ENCODE measurements around the gene OGFOD3.
"Not testable (repeated sequence)": the region's sequence is repeated elsewhere in the genome, so short reads cannot be mapped to it uniquely, and the experiment has no call there.

Gene OGFOD3, protein sequence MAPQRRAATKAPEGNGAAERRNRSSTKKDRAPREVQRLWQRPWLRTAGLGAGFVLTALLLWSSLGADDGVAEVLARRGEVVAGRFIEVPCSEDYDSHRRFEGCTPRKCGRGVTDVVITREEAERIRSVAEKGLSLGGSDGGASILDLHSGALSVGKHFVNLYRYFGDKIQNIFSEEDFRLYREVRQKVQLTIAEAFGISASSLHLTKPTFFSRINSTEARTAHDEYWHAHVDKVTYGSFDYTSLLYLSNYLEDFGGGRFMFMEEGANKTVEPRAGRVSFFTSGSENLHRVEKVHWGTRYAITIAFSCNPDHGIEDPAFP

DNA sequence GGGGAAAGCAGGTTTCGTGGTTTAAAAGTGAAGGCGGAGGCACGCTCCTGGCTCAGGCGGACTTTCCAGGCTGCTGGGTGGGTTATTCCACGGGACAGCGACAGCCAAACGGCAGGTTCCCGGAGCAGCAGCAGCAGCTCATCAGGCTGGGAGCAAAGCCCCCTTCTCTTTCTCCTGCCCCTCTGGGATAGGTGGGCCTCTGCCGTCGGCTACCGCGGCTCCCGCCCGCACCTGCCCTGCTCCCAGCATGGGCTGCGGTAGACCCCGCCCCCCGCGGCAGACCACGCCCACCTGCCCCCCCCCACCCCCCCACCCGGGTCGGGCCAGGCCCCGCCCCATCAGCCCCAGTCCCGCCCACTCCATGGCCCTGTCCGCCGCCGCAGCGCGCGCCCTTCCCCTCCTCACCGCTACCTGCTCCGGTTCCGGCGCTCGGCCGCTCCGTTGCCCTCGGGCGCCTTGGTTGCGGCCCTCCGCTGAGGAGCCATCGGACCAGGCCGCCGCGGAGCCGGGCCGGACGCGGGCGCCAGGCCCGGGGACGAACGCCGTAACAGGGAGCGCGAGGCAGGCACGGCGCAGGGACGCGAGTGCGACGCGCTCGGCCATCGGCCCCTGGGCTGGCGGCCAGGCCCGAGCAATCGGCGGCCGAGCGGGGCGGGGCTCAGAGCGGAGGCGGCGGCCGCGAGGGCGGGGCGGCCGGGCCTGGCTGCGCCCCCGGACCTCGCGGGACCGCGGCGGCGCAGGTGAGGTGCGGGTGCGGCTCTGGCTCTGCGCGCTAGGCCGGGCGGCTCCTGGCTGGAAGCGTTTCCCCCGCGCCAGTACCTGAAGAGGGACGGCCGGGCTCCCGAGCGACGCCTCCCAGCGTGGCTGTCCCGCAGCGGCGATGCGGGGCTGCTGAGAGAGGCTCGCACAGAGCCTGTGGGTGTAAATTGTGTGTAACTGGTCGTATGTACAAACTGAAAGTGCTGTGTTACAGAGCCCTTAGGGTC, at the start of gene OGFOD3, which contains the start of gene HEXD:
OGFOD3 (minus strand) TSS at position 586 of the 986 bp plus-strand sequence; CDS start at position 485, 101 bp downstream.
HEXD (plus strand) TSS at position 347 of the 986 bp plus-strand sequence. CDS start 1,453 bp downstream, outside the sequence.
- DNase-seq = peak; percentile 81 to 88

DNA sequence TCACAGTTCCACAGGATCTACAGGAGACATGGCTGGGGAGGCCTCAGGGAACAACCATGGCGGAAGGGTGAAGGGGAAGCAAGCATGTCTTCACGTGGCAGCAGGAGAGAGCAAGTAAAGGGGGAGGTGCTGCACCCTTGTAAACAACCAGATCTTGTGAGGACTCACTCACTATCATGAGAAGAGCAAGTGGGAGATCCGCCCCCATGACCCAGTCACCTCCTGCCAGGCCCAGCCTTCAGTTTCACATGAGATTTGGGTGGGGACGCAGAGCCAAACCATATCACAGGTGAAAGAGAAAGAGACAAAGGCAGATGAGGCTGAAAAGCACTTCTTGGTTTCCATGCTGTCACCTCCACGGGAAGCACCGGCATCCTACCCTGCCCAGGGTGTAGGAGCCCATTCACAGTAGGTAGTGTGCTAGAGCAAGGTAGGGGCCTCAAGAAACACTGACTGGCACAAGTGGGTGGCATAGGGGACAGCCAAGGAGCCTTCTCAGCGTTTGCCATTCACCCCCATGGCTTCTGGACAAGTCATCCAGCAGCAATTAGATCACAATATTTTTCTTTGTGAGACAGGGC, 46.7 kb upstream of the OGFOD3 start:
- no peak for DNase-seq

DNA sequence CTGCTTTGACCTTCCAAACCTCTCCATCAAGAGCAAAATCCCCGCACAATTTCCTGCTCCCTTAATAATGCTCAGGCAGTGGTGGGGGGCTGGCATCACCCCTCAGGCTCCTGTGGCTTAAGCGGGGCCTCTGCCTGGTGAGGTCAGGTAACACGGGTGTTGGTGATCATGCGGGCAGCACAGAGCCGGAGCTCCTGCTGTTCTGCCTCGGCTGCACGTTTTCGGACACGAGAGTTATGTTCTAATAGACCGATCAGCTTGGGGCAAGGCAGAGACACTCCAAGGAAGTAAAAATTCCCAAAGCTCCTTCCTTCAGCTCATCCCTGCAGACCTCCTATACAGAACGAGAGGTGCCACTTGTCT, 46.2 kb upstream of the OGFOD3 start:
- no peak for DNase-seq

DNA sequence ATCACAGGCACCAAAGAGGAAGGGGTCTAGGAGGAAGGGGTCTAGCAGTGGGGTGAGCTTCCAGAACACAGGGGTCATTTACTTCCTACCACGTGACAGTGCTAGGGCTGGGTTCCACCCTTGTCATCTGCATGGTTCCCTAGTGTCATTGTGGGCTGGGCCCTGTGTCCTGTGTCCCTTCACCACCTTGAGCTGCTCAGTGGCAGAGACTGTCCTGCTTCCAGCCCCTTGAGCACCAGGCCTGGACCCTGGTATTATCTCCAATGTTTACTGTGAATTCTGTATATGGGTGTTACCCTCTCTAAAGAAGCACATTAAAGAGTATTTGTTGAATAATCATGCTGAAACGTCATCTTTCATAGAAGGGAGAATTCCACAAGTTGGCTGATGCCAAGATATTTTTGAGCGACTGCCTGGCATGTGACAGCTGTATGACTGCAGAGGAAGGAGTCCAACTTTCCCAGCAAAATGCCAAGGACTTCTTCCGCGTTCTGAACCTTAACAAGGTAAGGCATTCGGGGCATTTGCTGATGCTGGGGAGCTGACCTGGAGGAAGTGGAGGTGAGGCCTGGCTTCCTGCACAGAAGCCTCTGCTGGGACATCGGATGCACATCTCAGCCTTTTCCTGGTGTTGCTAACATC, 45.7 kb upstream of the OGFOD3 start:
- no peak for DNase-seq

DNA sequence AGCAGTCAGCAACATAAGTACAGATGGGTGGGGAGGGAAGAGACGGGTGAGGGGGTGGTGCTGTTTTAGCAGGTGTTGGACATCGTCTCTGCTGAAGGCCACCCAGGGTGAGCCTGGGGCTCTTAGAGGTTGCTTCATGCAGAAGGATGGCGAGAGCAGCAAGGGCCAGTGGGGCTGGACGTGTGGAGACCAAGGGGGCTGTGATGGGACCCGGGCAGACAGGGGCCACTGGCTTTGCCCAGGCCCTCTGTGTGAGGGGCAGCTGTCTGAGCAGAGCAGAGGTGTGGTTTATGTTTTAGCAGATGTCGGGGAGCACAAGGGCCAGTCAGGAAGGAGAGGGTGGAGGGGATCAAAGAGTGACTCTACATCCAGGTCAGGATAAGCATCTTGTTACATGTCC, 45.0 kb upstream of the OGFOD3 start:
- DNase-seq = no peak

DNA sequence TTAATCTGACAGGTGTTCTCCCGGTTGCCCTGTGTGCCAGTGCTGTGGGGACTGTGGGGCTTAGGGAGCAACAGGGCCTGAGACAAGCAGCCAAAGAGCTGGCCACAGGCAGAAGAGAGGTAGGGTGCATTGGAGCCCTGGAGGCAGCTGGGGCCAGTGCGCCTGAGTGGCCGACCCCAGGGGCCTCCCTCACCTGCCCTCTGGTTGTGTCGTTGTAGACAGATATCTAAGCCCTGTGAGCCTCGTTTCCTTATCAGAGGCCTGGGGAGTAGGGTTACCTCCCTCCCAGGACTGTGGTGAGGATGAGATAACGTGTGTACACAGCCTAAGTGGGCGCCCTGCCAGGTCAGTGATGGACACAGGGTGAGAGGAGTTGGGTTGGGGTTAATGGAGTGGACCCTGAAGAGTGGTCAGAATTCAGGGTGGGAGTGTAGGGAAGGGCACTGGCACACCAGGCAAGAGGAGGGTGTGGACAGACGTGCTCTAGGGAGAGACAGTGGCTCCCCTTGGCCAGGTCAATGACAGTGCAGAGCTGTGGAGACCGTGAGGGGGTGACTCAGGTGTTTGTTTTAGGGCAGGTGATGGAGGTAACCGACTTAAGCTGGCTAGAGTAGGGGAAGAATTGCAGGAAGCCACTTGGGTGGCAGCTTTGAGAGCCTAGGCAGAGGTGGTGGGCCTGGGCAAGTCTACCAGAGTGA, 43.6 kb upstream of the OGFOD3 start:
- no peak for DNase-seq

DNA sequence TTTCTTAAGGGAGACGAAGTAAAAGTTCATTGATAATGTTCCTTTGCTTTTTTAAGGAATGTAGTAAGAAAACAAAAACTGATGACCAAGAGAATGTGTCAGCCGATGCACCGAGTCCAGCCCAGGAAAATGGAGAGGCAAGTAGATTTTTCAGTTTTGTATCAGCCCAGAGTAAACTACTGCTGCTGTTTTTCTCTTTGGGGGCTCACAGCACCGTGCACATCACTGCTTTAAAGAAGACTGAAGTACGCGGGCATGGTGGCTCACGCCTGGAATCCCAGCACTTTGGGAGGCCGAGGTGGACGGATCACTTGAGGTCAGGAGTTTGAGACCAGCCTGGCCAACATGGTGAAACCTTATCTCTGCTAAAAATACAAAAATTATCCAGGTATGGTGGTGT, 41.5 kb upstream of the OGFOD3 start:
- not testable (repeated sequence) for DNase-seq

DNA sequence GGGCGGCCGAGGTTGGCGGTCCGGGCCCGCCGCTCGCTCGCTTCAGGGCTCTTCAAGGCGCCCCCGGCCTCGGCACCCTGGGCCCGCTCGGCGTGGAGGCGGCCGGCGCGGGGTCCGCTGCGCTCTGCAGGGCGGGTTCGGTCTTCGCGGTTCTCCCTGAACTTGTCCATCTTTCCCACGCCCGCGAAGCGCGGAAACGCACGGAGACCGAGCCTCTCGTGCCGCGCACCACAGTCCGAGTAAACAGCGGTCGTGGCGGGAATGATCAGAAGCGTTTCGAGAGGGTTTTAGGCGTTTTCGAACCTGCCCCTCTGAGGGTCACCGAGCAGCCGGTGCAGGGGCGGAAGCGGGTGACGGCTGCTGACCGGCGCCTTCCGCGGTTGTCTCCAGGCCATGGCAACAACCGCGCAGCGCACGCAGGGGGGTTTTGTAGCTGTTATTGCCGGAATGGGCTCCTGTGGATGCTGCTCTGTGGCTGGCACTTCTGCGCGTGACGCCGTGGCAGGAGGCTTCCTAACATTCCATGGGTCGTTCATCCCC, 40.6 kb upstream of the OGFOD3 start:
- no peak for DNase-seq

DNA sequence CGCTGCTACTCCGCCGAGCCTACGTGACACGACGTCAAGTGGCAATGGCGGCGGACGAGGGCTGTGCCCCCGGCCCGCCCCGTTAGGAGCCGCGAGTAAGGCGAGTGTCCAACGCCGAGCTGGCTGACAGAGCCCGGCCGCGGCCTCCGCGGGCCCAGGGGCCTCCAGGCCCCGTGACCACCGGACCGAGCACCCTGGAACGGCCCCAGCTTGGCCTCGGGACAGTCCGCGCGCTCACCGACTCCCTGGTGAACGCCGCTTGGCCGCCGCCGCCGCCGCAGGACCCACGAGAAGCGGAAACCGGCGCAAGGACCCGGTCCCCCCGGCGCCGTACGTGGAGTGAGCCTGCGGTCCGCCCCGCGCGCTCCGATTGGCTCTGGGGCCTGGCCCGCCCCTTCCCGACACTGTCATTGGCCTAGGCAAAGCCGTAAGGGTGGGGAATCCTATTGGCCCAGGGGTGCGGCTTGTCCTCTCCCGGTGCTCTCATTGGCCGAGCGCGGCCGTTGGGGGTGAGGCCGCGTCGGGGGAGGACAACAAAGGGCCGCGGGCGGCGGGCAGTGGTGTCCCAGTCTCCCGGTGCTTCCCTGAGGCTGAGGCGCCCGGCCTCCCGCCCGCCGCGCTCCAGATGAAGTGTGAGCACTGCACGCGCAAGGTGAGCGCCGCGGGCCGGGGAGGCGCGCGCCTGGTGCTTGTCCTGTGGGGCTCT, 39.9 kb upstream of the OGFOD3 start, which contains the start of gene NARF:
NARF (plus strand) TSS at position 563 of the 706 bp plus-strand sequence; CDS start at position 626, 63 bp downstream.
- peak; percentile 96 for DNase-seq

DNA sequence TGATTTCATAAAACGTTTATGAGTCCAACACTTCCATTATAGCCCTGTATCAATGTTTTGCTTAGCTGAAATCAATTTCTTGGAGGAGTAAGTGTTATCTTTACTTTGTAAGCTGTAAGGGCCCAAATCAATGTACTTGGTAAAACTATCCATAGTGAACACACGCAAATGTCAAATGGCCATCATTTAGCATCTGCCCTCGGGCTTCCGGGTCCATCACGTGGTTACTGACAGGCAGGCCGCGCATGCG, 39.5 kb upstream of the OGFOD3 start:
- no peak for DNase-seq

DNA sequence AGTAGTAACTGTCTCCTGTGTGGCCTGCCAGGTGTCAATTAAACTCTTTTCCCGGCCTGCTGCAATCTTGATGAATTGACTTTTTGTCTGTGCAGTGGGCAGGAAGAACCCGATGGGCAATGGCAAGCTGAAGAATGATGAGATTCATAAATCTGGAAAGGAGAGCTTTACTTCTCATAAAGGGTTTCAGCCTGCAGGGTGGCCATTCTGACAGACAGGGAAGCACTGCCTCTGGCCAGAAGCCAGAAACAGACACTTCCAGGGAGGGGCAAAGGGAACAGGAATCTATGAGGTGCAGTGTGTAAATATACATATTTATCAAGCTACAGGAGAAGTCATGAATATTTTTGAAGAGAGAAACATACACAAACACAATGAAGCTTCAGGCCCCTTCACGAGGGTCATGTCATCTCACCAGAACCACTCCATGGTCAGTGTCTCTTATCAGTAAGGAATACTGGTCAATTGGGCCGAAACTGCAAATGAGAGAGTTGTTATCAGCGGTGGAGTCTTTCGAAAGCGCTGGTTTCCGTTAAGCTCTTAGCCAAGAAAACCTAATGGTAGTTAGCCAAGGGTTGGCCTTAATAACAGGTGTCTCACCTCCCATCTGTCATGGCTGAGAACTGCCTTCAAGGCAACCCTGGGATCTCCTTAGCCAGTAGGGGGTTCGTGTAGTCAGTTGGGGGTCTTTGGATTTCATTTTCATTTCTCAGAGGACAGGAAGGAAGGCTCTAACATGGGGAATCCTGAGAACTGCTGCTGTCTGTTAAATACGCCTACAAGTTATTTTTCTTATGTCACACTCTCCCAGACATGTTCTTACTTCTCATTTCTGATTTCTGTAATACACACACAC, 38.9 kb upstream of the OGFOD3 start:
- DNase-seq = no peak

DNA sequence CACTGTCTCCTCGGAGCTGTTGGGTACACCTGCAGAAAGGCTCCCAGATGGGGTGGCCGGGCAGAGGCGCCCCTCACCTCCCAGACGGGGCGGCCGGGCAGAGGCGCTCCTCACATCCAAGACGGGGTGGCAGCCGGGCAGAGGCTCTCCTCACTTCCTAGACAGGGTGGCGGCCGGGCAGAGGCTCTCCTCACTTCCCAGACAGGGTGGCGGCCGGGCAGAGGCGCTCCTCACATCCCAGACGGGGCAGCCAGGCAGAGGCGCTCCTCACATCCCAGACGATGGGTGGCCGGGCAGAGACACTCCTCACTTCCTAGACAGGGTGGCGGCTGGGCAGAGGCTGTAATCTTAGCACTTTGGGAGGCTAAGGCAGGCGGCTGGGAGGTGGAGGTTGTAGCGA, 35.3 kb upstream of the OGFOD3 start:
- DNase-seq = not testable (repeated sequence)

DNA sequence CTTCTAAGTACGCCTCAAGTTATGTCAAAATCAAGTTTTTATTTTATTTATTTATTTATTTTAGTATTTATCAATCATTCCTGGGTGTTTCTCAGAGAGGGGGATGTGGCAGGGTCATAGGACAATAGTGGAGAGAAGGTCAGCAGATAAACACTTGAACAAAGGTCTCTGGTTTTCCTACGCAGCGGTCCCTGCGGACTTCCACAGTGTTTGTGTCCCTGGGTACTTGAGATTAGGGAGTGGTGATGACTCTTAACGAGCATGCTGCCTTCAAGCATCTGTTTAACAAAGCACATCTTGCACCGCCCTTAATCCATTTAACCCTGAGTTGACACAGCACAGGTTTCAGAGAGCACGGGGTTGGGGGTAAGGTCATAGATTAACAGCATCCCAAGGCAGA, 34.8 kb upstream of the OGFOD3 start:
- not testable (repeated sequence) for DNase-seq

DNA sequence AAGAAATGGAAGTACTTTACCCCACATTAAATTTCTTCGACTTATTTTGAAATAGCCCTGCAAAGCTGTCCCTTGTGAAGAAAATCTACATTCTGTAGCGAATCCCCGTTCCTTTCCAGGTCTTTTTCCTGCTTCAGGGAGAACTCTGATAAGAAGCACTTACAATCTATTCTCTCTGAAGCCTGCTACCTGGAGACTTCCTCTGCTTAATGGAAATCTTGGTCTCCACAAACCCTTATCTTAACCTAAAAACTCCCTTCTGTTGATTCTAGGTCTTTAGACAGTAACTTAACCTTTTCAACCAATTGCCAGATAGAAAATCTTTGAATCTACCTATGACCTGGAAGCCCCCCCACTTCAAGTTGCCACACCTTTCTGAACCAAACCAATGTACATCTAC, 33.8 kb upstream of the OGFOD3 start:
- no peak for DNase-seq

DNA sequence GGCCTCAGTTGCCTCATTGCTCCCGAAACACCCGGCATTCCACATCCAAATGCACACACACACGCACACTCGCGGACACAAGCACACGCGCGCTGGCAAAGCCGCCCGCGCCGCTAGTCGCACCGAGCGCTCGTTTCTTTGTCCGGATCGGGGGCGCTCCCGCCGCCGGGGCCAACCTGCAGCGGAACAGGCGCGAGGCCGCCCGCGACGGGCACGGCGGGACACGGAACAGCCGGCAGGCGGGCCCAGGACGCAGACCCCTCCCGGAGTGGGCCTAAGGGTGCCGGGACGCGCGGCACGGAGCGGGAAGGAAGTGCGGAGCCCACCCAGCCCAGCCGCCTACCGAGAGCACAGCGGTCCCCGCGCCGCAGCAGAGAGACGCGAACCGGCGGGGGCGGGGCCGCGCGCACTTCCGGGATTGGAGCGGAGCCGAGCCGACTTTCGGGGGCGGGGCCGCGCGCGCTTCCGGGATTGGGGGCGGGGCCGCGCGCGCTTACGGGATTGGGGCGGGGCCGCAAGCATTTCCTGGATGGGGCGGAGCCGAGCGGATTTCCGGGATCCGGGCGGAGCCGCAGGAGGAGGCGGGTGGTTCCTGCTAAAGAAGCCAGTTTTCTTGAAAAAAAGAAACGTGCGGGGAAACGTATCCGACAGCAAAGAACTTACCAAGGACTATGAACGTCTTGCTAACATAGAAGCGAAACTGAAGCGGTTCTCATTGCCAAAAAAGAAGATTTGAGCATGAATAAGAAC, 32.1 kb upstream of the OGFOD3 start, which contains the start of gene CYBC1:
CYBC1 (minus strand) TSS at position 396 of the 750 bp plus-strand sequence. CDS start 1,498 bp downstream, outside the sequence.
- peak; percentile 95 to 96 for DNase-seq

DNA sequence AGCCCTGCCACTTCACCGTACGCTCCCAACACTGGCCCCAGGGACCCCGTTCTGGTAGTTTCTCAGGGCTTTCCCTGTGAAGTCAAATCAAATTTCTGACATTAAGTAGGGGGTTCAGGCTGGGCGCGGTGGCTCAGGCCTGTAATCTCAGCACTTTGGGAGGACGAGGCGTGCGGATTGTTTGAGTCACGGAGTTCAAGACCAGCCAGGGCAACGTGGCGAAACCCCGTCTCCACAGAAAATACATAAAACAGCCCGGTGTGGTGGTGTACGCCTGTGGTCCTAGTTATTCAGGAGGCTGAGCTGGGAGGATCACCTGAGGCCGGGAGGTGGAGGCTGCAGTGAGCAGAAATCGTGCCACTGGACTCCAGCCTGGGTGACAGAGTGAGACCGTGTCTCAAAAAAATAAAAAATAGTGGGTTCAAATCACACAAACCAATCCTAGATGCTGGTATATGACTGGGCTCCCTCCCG, 31.5 kb upstream of the OGFOD3 start:
- peak; percentile 52 to 58 for DNase-seq

DNA sequence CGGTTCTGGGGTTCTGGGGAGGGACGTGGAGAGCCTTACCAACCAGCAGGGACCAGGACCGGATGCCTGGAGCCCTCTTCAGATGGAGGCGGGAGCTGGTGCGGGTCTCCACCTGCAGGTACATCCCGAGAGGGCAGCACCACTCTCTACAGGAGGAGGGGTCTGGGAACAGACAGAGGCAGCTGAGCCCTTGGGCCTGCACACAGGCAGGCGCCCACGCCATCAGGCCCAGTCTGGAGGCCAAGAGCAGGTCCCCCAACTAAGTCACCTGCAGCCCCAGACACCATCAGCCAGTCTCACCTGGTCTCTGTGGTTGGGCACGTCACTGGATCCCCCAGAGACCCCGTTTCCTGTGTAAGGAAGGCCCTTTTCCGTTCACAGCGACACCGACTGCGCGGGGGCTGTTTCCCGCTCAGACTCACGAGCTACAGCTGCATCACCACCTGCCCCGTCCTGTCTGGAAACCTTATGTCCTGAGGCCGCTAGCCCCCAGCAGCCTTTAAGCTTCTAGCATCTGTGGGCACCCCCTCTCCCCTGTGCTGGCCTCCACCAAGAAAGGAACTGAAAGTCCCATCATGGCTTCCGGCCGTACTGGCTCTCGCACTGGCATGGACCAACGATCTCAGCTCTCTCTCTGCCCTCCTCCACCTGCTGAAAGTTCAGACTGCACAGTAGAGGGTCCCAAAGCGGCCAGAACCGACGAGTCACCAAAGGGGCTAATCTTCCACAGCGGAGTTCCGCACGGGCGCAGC, 30.9 kb upstream of the OGFOD3 start:
- peak; percentile 61 to 72 for DNase-seq

DNA sequence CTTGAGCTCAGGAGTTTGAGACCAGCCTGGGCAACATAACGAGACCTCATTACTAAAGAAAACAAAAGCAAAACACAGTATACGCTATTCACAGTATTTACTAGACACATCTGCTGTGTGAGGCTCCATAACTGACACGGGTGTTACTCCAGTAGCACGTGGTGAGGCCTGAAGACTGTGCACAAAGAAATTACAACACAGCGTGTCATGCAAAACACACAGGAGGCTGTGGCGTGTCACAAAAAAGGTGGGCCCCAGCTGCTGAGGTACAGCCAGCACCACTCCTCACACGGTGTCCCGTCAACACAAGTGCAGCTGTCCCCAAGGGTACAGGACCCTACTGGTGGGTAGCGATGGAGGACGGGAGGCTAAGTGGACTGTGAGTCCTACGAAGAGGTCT, 29.5 kb upstream of the OGFOD3 start:
- no peak for DNase-seq

DNA sequence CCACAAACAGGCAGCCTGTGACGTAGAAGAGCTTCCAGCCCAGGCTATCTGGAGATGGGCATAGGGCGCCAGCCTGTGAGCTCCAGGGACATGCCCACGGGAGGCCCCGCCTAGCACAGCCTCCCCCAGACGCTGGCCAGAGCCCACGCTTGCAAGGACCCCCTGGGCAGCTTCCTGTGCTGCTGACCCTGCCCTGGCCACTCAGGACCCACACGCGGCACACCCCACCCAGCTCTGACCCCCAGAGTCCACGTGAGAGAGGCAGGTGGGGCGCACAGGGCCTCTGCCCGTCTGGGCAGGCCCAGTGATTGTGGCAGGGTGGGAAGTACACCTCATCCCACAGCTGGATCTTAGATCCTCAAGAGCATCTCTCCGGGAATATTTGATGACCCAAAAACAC, 28.3 kb upstream of the OGFOD3 start:
- DNase-seq = no peak
